Measurements from ENCODE around the gene ABITRAM. TPM values are rescaled to one million over a fixed set of nuclear protein-coding genes. Genes with fewer than 3 reads are reported as not detected.

The ABITRAM gene
- total and polyA plus RNA-seq, 2 of the 13 experiments (the other 11 are each of a cell fraction or from before 2014, with no cell fraction given) = 10.2 to 21.6 TPM

DNA sequence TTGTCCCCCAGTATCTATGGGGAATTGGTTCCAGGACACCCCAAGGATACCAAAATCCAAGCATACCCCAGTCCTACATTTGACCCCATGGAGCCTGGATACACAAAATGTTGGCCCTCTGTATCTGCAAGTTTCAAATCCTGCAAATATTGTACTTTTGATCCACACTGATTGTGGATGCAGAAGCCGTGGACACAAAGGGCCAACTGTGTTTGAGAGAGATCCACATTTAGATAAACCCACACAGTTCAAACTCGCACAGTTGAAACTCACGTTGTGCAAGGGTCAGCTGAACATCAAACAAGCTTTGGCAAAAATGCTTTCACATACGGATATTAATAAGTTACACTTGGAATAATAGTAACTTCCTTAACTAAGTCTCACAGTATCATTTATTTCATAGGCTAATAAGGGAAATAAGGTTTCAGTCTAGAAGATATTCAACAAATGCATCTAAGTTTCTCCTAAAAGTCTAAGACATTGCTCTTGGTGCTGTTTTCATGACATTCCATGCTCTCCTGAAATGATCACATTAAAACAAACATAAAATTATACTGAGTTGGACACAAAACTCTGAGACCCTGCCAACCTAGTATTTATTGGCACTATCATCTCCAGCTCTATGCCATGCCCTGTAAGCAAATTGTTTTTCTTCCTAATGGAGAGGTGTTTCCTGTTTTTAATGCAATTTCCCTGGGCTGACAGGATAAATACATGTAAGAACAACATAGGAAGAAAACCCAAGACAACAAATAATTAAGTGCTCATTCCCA lies 39.8 kb upstream of the ABITRAM start (continued):
- TF ChIP-seq, protein P1, sequence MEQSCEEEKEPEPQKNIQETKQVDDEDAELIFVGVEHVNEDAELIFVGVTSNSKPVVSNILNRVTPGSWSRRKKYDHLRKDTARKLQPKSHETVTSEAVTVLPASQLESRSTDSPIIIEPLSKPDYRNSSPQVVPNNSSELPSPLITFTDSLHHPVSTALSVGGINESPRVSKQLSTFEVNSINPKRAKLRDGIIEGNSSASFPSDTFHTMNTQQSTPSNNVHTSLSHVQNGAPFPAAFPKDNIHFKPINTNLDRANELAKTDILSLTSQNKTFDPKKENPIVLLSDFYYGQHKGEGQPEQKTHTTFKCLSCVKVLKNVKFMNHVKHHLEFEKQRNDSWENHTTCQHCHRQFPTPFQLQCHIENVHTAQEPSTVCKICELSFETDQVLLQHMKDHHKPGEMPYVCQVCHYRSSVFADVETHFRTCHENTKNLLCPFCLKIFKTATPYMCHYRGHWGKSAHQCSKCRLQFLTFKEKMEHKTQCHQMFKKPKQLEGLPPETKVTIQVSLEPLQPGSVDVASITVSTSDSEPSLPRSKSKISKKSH (CRISPR knock-in tag; IDR thresholded peaks at IDR 0.05; ENCODE audit: borderline replicate concordance) = no peak
- TF ChIP-seq, protein P2, sequence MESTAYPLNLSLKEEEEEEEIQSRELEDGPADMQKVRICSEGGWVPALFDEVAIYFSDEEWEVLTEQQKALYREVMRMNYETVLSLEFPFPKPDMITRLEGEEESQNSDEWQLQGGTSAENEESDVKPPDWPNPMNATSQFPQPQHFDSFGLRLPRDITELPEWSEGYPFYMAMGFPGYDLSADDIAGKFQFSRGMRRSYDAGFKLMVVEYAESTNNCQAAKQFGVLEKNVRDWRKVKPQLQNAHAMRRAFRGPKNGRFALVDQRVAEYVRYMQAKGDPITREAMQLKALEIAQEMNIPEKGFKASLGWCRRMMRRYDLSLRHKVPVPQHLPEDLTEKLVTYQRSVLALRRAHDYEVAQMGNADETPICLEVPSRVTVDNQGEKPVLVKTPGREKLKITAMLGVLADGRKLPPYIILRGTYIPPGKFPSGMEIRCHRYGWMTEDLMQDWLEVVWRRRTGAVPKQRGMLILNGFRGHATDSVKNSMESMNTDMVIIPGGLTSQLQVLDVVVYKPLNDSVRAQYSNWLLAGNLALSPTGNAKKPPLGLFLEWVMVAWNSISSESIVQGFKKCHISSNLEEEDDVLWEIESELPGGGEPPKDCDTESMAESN (CRISPR knock-in tag; conservative IDR thresholded peaks at IDR 0.05) = no peak
- no peak for TF ChIP-seq SPEN (CRISPR knock-in tag; IDR thresholded peaks at IDR 0.05; ENCODE audit: low read depth)
- TF ChIP-seq ARID2 (CRISPR knock-in tag; IDR thresholded peaks at IDR 0.05; ENCODE audit: borderline replicate concordance) = no peak
- peak; percentile 31; the same call in 1 of the 2 replicates for TF ChIP-seq CBX5 (CRISPR knock-in tag; IDR thresholded peaks at IDR 0.05; ENCODE audit: borderline replicate concordance)
- no peak for TF ChIP-seq SRF (IDR thresholded peaks at IDR 0.05; ENCODE audit: low read depth, low read length)
- no peak for TF ChIP-seq ISX (CRISPR knock-in tag; conservative IDR thresholded peaks at IDR 0.05)
- TF ChIP-seq ZBTB8A (CRISPR knock-in tag; IDR thresholded peaks at IDR 0.05; ENCODE audit: borderline replicate concordance, low read depth) = no peak
- TF ChIP-seq SIN3B (IDR thresholded peaks at IDR 0.05; ENCODE audit: low read length) = no peak
- no peak for TF ChIP-seq ZNF607 (CRISPR knock-in tag; IDR thresholded peaks at IDR 0.05; ENCODE audit: borderline replicate concordance)
- 0 out of 2 replicates have a peak, but pooled peaks have one; percentile 27 for TF ChIP-seq E2F1 (CRISPR knock-in tag; IDR thresholded peaks at IDR 0.05)
- TF ChIP-seq NCOA2 (CRISPR knock-in tag; IDR thresholded peaks at IDR 0.05) = peak; percentile 98
- TF ChIP-seq, protein P3, sequence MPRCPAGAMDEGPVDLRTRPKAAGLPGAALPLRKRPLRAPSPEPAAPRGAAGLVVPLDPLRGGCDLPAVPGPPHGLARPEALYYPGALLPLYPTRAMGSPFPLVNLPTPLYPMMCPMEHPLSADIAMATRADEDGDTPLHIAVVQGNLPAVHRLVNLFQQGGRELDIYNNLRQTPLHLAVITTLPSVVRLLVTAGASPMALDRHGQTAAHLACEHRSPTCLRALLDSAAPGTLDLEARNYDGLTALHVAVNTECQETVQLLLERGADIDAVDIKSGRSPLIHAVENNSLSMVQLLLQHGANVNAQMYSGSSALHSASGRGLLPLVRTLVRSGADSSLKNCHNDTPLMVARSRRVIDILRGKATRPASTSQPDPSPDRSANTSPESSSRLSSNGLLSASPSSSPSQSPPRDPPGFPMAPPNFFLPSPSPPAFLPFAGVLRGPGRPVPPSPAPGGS (CRISPR knock-in tag; IDR thresholded peaks at IDR 0.05) = no peak
- TF ChIP-seq ZEB1 (IDR thresholded peaks at IDR 0.05; ENCODE audit: insufficient replicate concordance, low read depth) = no peak
- TF ChIP-seq FOXP1 (IDR thresholded peaks at IDR 0.05) = no peak
- peak; percentile 90 for TF ChIP-seq FOXP1 (CRISPR knock-in tag; IDR thresholded peaks at IDR 0.05)
- TF ChIP-seq ZNF761 (CRISPR knock-in tag; conservative IDR thresholded peaks at IDR 0.05) = 0 out of 2 replicates have a peak, but pooled peaks have one; percentile 39
- peak; percentile 96 for TF ChIP-seq NR2F6 (IDR thresholded peaks at IDR 0.05)
- peak; percentile 93 for TF ChIP-seq NR2F6 (CRISPR knock-in tag; IDR thresholded peaks at IDR 0.05)
- TF ChIP-seq, protein P4, sequence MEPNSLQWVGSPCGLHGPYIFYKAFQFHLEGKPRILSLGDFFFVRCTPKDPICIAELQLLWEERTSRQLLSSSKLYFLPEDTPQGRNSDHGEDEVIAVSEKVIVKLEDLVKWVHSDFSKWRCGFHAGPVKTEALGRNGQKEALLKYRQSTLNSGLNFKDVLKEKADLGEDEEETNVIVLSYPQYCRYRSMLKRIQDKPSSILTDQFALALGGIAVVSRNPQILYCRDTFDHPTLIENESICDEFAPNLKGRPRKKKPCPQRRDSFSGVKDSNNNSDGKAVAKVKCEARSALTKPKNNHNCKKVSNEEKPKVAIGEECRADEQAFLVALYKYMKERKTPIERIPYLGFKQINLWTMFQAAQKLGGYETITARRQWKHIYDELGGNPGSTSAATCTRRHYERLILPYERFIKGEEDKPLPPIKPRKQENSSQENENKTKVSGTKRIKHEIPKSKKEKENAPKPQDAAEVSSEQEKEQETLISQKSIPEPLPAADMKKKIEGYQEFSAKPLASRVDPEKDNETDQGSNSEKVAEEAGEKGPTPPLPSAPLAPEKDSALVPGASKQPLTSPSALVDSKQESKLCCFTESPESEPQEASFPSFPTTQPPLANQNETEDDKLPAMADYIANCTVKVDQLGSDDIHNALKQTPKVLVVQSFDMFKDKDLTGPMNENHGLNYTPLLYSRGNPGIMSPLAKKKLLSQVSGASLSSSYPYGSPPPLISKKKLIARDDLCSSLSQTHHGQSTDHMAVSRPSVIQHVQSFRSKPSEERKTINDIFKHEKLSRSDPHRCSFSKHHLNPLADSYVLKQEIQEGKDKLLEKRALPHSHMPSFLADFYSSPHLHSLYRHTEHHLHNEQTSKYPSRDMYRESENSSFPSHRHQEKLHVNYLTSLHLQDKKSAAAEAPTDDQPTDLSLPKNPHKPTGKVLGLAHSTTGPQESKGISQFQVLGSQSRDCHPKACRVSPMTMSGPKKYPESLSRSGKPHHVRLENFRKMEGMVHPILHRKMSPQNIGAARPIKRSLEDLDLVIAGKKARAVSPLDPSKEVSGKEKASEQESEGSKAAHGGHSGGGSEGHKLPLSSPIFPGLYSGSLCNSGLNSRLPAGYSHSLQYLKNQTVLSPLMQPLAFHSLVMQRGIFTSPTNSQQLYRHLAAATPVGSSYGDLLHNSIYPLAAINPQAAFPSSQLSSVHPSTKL (CRISPR knock-in tag; IDR thresholded peaks at IDR 0.05) = peak; percentile 98
- no peak for TF ChIP-seq ZNF564 (CRISPR knock-in tag; IDR thresholded peaks at IDR 0.05)
